MCF 10A (cell line): ENCODE results near the gene NR1H4. TPM values are rescaled to one million over a fixed set of nuclear protein-coding genes. Genes with fewer than 3 reads are reported as not detected.
A peak's percentile ranks its signal among the peaks of the same experiment; 100 is the strongest.

Source experiments
- BruUV-seq: library from RNA; stranded (reverse); fragments of 400-500 nt; replicated peaks from 2 replicates; lab custom pipeline; 2021; lab: Mats Ljungman, UMichigan
- CTCF ChIA-PET: fragments of 300-600 bp; sonication (Branson Sonifier 250); formaldehyde crosslinking; extraction: SDS; loops from one replicate; lab custom pipeline; 2021; ENCODE audit warnings: antibody characterized with exemption, inconsistent platforms; lab: Yijun Ruan, JAX
- POLR2A ChIA-PET: fragments of 300-600, 350-650 bp; sonication (Branson Sonifier 250); formaldehyde crosslinking; extraction: SDS; loops from one replicate; lab custom pipeline; 2020; ENCODE audit warnings: antibody characterized with exemption, inconsistent platforms; lab: Yijun Ruan, JAX
- DNase-seq: peaks from one replicate; pipeline ENCODE4 v3.0.0-alpha.2; 2018; ENCODE audit not compliant: unreplicated experiment
- H3K27ac Mint-ChIP-seq: one replicate; pipeline ENCODE4 v1.8.0; 2022; ENCODE audit warnings: mild to moderate bottlenecking, low read depth, mixed read lengths; ENCODE audit not compliant: unreplicated experiment
- H3K27me3 Mint-ChIP-seq: one replicate; pipeline ENCODE4 v1.8.0; 2022; ENCODE audit warnings: mixed read lengths; ENCODE audit not compliant: insufficient read depth, unreplicated experiment
- H3K36me3 Mint-ChIP-seq: one replicate; pipeline ENCODE4 v1.8.0; 2022; ENCODE audit warnings: mild to moderate bottlenecking, moderate library complexity, mixed read lengths; ENCODE audit not compliant: insufficient read depth, unreplicated experiment
- H3K4me1 Mint-ChIP-seq: one replicate; pipeline ENCODE4 v1.8.0; 2022; ENCODE audit warnings: mixed read lengths; ENCODE audit not compliant: insufficient read depth, unreplicated experiment
- H3K4me3 Mint-ChIP-seq: one replicate; pipeline ENCODE4 v1.8.0; 2022; ENCODE audit warnings: mild to moderate bottlenecking, moderate library complexity, mixed read lengths; ENCODE audit not compliant: unreplicated experiment
- H3K9me3 Mint-ChIP-seq: one replicate; pipeline ENCODE4 v1.8.0; 2022; ENCODE audit warnings: mixed read lengths; ENCODE audit not compliant: unreplicated experiment
- intact Hi-C: fragments of 100-400 bp; cut with micrococcal nuclease; formaldehyde crosslinking; loops from 2 replicates; pipeline ENCODE4 v1.14.1; 2022
- total RNA-seq: library from RNA; stranded (reverse); gene quantifications from 2 replicates; pipeline ENCODE4 v1.2.3, GENCODE V29; 2022
- TF ChIP-seq, protein P1 (sequence below): fragments of 200-600 bp; IDR thresholded peaks from one replicate; pipeline ENCODE4 v1.8.0; 2022; ENCODE audit warnings: antibody characterized with exemption, mild to moderate bottlenecking; ENCODE audit not compliant: unreplicated experiment

The NR1H4 gene
- total RNA-seq, 1 experiment from 2014 or later: not detected

DNA sequence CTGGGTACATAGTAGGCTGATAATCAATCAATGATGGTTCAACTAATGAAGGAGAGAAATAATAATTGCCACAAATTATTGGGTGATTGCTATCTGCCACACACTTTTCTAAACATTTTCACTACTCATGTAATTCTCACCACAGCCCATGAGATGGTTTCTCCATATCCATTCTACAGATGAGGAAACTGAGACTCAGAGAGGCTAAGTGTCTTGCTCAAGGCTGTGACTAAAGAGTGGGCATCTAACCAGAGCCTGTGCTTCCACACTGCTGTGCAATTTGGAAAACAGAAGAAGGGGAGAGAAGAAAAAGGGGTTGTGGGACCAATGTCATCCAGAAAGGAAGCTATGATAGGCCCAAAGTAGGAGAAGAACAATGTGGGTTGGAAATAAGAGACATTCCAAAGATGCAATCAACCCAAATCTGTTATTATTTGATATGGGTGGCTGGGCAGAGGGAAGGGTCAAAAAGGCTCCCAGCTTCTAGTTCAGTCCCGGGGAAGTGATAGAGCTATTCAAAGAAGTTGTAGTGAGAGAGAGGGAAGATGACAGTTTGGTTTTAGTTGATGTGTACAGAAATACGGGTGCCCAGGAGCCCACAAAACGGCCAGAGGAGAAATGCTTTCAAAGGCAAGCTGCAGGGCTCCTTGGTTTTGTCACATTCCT lies 483 bp upstream of the NR1H4 start:
- H3K9me3 Mint-ChIP-seq: no peaks in the 10 kb centered on the region
- peaks cover 21% of the 10 kb centered on the region for H3K27me3 Mint-ChIP-seq
- ChIA-PET POLR2A (no interaction called here), CTCF (interaction anchor here (0.7 kb wide), 1 partner anchor 110 kb away, joined by 3 read pairs; no protein-coding TSS in a partner anchor)
- no peak overlapping the region for H3K4me3 Mint-ChIP-seq
- no peak overlapping the region for H3K27ac Mint-ChIP-seq
- intact Hi-C loops: no loop called here
- TF ChIP-seq, protein P1, sequence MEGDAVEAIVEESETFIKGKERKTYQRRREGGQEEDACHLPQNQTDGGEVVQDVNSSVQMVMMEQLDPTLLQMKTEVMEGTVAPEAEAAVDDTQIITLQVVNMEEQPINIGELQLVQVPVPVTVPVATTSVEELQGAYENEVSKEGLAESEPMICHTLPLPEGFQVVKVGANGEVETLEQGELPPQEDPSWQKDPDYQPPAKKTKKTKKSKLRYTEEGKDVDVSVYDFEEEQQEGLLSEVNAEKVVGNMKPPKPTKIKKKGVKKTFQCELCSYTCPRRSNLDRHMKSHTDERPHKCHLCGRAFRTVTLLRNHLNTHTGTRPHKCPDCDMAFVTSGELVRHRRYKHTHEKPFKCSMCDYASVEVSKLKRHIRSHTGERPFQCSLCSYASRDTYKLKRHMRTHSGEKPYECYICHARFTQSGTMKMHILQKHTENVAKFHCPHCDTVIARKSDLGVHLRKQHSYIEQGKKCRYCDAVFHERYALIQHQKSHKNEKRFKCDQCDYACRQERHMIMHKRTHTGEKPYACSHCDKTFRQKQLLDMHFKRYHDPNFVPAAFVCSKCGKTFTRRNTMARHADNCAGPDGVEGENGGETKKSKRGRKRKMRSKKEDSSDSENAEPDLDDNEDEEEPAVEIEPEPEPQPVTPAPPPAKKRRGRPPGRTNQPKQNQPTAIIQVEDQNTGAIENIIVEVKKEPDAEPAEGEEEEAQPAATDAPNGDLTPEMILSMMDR: no peak
- no TSS peak for BruUV-seq
- no peak for DNase-seq
- H3K36me3 Mint-ChIP-seq: no peaks in the 10 kb centered on the region
- peaks cover 16% of the 10 kb centered on the region for H3K4me1 Mint-ChIP-seq

DNA sequence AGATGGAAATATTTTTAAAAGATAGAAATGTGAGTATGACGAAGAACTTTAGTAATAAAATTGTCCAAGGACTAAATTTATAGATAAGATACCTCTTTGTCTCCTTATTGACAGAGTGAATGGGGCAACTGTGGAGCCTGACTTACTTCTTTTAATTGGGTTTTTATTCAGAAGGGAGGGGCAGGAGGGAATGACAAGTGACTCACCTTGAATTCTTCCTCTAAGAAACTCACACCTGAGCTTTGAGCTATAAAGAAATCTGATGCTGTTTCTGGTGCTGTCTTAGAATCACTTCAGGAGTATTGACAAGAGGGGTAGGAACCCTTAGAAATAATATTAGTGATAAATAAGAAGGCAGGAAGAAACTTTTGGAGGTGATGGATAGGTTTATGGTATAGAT lies 951 bp downstream of the NR1H4 start:
- ChIA-PET CTCF (no interaction called here), POLR2A (no interaction called here)
- peak; percentile 18 for DNase-seq
- Mint-ChIP-seq H3K27me3 (peaks cover 29% of the 10 kb centered on the region), H3K27ac (no peak overlapping the region), H3K4me3 (no peak overlapping the region), H3K4me1 (peaks cover 16% of the 10 kb centered on the region), H3K36me3 (no peaks in the 10 kb centered on the region), H3K9me3 (no peaks in the 10 kb centered on the region)
- intact Hi-C loops: no loop called here
- BruUV-seq: no TSS peak
- TF ChIP-seq, protein P1: no peak

DNA sequence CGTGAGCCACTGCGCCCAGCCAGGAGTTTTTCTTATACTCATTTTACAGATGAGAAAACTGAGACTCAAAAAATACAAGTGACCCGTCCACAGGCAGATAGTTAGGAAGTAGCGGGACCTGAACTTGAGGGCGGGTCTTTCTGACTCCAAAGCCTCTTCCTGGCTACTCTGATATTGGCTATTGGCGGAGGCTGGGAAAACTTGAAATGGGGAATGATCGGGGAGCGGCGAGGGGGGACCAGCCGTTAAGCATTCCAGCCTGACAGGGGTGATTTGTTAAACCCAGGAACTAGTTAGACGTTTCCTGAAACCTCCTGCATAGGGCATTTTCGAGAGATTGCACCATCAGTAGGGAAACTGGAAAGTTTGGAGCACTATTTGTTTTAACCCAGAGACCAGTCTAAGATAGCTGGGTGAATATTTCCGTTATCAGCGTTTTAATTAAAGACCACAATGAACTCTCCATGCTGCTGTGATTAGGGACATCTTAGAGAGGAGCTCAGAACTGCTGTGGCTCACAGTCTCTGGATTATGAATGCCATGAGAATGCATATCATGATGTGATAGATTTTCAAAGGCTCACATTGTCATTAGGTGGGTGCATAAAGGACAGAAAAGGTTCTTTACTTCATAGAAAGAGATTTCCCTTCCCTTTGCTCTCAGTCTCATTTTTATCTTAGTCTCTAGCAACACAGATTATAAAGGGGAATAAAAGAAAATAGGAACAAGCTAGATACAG lies 2.5 kb downstream of the NR1H4 start:
- Mint-ChIP-seq H3K4me3 (no peak overlapping the region), H3K27me3 (peaks cover 28% of the 10 kb centered on the region), H3K27ac (no peak overlapping the region), H3K4me1 (peaks cover 16% of the 10 kb centered on the region), H3K36me3 (no peaks in the 10 kb centered on the region), H3K9me3 (no peaks in the 10 kb centered on the region)
- no TSS peak for BruUV-seq
- TF ChIP-seq, protein P1: no peak
- POLR2A ChIA-PET: no interaction called here
- intact Hi-C loops: no loop called here
- DNase-seq: no peak
- CTCF ChIA-PET: no interaction called here

DNA sequence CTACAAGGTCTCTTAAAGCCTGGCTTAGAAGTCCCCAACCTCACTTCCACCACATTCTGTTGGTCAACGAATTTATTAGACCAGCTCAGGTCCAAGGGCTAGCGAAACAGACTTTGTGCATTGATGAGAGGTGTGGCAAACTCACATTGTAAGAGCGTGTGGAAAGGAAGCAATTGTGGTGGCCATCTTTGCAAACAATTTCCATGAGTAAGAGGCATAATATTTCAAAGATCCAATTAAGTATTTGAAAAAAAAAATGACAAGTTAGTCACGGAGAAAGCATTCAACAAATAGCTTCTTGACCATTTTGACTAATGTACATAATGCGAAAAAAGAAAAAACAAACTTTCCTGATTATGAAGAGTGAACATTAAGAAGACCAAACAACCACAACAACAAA lies 7.4 kb downstream of the NR1H4 start:
- H3K9me3 Mint-ChIP-seq: no peaks in the 10 kb centered on the region
- H3K27me3 Mint-ChIP-seq: peaks cover 36% of the 10 kb centered on the region
- no peak overlapping the region for H3K27ac Mint-ChIP-seq
- intact Hi-C loops: no loop called here
- H3K4me1 Mint-ChIP-seq: no peaks in the 10 kb centered on the region
- CTCF ChIA-PET: interaction anchor here (1.9 kb wide), 1 partner anchor 73 kb away, joined by 10 read pairs; no protein-coding TSS in a partner anchor
- TF ChIP-seq, protein P1: no peak
- POLR2A ChIA-PET: no interaction called here
- H3K4me3 Mint-ChIP-seq: no peak overlapping the region
- no peak for DNase-seq
- H3K36me3 Mint-ChIP-seq: peaks cover 7% of the 10 kb centered on the region
- BruUV-seq: no TSS peak
